ENCODE data around the gene KIF20A.
"Not testable (repeated sequence)": the region's sequence is repeated elsewhere in the genome, so short reads cannot be mapped to it uniquely, and the experiment has no call there.

KIF20A gene

DNA sequence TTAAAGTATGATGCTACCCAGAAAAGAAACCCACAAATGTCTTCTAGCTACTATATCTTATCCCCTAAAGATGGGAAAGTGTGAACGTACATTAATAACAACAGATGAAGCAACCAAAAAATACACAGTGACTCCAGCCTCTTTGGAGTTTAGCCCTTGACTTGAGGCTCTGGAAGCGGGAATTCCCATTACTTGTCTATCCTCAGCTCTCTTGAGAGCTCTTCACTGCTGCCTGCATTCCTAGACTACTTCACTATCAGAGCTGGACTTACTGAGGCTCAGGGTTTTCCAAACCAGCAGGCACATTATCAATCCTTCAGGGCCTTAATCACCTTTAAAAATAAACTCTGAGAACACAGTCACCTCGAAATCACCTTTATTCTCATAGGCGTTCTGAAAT lies 38.6 kb upstream of the KIF20A start:
- peaks cover 0 to 11% (median 4%) of the 10 kb centered on the region in 4 donors for H3K4me1 ChIP-seq
- intact Hi-C loops (cut with DNase I; ENCODE audit: low total_unique reads), result loop anchor here (5.0 kb wide), 1 partner anchor 1498 kb away; no protein-coding TSS in a partner anchor
- DNase-seq, result no peak
- TF ChIP-seq, protein P1, sequence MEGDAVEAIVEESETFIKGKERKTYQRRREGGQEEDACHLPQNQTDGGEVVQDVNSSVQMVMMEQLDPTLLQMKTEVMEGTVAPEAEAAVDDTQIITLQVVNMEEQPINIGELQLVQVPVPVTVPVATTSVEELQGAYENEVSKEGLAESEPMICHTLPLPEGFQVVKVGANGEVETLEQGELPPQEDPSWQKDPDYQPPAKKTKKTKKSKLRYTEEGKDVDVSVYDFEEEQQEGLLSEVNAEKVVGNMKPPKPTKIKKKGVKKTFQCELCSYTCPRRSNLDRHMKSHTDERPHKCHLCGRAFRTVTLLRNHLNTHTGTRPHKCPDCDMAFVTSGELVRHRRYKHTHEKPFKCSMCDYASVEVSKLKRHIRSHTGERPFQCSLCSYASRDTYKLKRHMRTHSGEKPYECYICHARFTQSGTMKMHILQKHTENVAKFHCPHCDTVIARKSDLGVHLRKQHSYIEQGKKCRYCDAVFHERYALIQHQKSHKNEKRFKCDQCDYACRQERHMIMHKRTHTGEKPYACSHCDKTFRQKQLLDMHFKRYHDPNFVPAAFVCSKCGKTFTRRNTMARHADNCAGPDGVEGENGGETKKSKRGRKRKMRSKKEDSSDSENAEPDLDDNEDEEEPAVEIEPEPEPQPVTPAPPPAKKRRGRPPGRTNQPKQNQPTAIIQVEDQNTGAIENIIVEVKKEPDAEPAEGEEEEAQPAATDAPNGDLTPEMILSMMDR (IDR thresholded peaks at IDR 0.05), result no peak
- no peaks in the 10 kb centered on the region for H3K27me3 ChIP-seq
- H3K27ac ChIP-seq, result no peak overlapping the region
- H3K36me3 ChIP-seq, result no peaks in the 10 kb centered on the region
- no peaks in the 10 kb centered on the region for H3K9me3 ChIP-seq
- H3K4me3 ChIP-seq, result no peak overlapping the region

DNA sequence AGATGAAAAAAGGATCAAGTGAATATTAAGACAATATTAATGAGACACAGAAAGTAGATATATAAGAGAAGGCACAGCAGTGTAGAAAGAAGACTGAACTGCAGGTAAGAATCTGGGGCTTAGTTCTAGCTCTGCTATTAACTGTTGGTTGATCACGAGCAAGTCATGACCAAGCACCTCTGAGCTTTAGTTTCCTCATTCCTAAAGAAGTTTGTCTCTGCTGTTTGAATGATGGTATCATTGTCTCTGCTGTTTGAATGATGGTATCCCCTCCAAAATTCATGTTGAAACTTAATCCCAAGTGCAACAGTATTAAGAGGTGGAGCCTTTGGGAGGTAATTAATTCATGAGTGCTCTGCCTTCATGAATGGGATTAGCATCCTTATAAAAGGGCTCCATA lies 37.2 kb upstream of the KIF20A start:
- H3K4me1 ChIP-seq, result peaks cover 0 to 11% (median 4%) of the 10 kb centered on the region in 4 donors
- no peaks in the 10 kb centered on the region for H3K9me3 ChIP-seq
- intact Hi-C loops (cut with DNase I; ENCODE audit: low total_unique reads), result loop anchor here (5.0 kb wide), 1 partner anchor 1499 kb away; no protein-coding TSS in a partner anchor
- no peak overlapping the region for H3K4me3 ChIP-seq
- no peaks in the 10 kb centered on the region for H3K36me3 ChIP-seq
- no peak for DNase-seq
- TF ChIP-seq, protein P1 (IDR thresholded peaks at IDR 0.05), result no peak
- no peaks in the 10 kb centered on the region for H3K27me3 ChIP-seq
- no peak overlapping the region for H3K27ac ChIP-seq

DNA sequence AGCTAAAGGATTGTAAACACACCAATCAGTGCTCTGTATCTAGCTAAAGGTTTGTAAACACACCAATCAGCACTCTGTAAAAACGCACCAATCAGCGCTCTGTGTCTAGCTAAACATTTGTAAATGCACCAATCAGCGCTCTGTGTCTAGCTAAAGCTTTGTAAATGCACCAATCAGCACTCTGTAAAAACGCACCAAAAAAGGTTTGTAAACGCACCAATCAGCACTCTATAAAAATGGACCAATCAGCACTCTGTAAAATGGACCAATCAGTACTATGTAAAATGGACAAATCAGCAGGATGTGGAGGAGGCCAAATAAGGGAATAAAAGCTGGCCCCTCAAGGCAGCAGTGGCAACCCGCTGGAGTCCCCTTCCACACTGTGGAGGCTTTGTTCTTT lies 35.3 kb upstream of the KIF20A start:
- intact Hi-C loops (cut with DNase I; ENCODE audit: low total_unique reads), result loop anchor here (5.0 kb wide), 1 partner anchor 1501 kb away; no protein-coding TSS in a partner anchor
- H3K27me3 ChIP-seq, H3K9me3 ChIP-seq, DNase-seq, H3K4me3 ChIP-seq, H3K27ac ChIP-seq, H3K36me3 ChIP-seq: not testable (repeated sequence)
- peaks cover 0 to 11% (median 4%) of the 10 kb centered on the region in 4 donors for H3K4me1 ChIP-seq

DNA sequence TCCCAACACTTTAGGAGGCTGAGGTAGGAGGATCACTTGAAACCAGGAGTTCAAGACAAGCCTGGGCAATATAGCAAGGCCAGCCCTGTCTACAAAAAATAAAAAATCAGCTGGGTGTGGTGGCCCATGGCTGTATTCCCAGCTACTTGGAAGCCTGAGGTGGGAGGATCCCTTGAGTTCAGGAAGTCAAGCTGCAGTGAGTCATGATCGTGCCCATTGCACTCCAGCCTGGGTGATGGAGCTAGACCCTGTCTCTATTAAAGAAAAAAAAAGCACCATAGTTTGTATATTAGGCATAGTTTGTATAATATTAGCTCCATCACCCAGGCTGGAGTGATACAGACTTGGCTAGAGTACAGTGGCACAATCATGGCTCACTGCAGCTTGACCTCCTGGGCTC lies 30.1 kb upstream of the KIF20A start:
- no peaks in the 10 kb centered on the region for H3K36me3 ChIP-seq
- H3K9me3 ChIP-seq, result no peaks in the 10 kb centered on the region
- DNase-seq, result peak in 1 of 2 donors; percentile 42
- TF ChIP-seq, protein P1 (IDR thresholded peaks at IDR 0.05), result no peak
- H3K4me1 ChIP-seq, result no peaks in the 10 kb centered on the region
- H3K27ac ChIP-seq, result no peak overlapping the region
- intact Hi-C loops (cut with DNase I; ENCODE audit: low total_unique reads), result no loop called here
- no peak overlapping the region for H3K4me3 ChIP-seq
- H3K27me3 ChIP-seq, result no peaks in the 10 kb centered on the region

DNA sequence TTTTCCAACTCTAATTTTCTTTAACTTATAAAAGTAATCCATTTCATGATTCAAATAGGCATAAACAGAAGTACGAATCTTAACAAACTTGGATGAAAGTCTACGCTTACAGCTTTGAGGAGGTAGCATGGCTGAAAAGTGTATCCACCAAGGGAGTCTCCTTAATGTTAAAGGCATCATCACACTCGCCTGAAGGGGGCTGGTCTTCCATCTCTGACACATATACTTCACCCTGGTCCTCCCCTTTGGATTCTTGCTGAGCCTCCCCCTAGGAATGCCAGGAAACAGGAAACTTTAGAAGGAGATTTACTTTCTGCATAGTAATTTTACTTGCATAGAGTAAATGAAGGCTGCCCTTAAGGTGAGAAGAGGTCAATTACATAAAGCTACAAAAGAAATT lies 29.4 kb upstream of the KIF20A start:
- H3K9me3 ChIP-seq, result no peaks in the 10 kb centered on the region
- no peak for DNase-seq
- H3K4me1 ChIP-seq, result no peaks in the 10 kb centered on the region
- TF ChIP-seq, protein P1 (IDR thresholded peaks at IDR 0.05), result no peak
- H3K27me3 ChIP-seq, result no peaks in the 10 kb centered on the region
- no peak overlapping the region for H3K4me3 ChIP-seq
- no peak overlapping the region for H3K27ac ChIP-seq
- no peaks in the 10 kb centered on the region for H3K36me3 ChIP-seq
- intact Hi-C loops (cut with DNase I; ENCODE audit: low total_unique reads), result no loop called here

DNA sequence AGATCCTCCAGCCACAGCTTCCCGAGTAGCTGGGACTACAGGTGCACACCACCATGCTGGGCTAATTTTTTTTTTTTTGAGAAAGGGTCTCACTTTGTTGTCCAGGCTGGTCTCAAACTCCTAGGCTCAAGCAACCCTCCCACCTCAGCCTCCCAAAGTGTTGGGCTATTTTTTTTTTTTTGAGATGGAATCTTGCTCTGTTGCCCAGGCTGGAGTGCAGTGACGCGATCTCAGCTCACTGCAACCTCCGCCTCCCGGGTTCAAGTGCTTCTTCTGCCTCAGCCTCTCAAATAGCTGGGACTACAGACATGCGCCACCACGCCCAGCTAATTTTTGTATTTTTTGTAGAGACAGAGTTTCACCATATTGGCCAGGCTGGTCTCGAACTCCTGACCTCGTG lies 22.9 kb upstream of the KIF20A start:
- H3K27ac ChIP-seq; intact Hi-C loops (cut with DNase I; ENCODE audit: low total_unique reads); H3K4me1 ChIP-seq; DNase-seq; H3K4me3 ChIP-seq; H3K27me3 ChIP-seq; H3K9me3 ChIP-seq: not testable (repeated sequence)
- peaks cover 46 to 55% (median 53%) of the 10 kb centered on the region in 3 donors for H3K36me3 ChIP-seq

DNA sequence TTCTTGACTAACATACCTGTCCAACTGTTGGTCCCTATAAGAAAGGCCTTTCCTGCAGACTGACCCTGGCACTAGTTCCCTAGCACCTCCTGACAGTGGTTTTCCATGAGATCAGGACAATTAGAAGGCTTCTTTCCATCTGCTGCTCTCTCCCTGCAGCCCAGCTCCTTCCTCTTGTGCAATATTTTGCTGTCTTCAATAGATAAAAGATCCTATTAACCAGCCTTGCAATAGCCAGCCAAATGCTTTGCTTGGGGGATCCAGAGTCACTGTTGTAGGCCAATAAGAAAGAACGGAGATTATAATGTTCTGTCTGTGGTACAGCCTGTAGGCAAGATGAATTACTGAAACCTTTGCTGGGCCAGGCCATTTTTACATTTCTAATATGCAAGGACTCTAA lies 21.3 kb upstream of the KIF20A start:
- Histone ChIP-seq H3K4me3 (no peak overlapping the region), H3K4me1 (no peaks in the 10 kb centered on the region), H3K36me3 (peaks cover 62 to 72% (median 69%) of the 10 kb centered on the region in 3 donors), H3K9me3 (no peaks in the 10 kb centered on the region), H3K27me3 (no peaks in the 10 kb centered on the region), H3K27ac (no peak overlapping the region)
- DNase-seq, result no peak
- intact Hi-C loops (cut with DNase I; ENCODE audit: low total_unique reads), result no loop called here
- TF ChIP-seq, protein P1 (IDR thresholded peaks at IDR 0.05), result no peak

Measured in tibial artery (tissue), 4 donors.